ENCODE data around the gene MDFIC.

DNA sequence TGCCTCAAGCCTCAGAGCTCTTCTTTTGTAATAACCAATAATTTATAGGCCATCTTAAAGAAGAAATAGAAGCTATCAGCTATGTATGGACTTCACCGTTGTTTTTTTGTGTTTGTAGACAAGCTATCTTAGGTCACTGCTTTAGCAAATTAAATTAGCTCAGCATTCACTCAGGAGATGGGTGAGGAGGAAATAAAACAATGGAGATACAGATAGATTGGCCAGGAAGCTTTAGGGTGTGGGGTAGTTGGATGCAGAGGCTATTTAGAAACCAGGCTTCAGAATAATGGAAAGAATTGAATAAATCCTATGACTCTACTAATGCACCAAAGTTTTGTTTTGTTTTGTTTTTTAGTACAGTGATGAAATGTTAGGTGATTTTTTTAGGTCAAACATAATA lies 66.1 kb downstream of the MDFIC start:
- TF ChIP-seq EP300 (IDR thresholded peaks at IDR 0.05) = no peak
- TF ChIP-seq, protein P1, sequence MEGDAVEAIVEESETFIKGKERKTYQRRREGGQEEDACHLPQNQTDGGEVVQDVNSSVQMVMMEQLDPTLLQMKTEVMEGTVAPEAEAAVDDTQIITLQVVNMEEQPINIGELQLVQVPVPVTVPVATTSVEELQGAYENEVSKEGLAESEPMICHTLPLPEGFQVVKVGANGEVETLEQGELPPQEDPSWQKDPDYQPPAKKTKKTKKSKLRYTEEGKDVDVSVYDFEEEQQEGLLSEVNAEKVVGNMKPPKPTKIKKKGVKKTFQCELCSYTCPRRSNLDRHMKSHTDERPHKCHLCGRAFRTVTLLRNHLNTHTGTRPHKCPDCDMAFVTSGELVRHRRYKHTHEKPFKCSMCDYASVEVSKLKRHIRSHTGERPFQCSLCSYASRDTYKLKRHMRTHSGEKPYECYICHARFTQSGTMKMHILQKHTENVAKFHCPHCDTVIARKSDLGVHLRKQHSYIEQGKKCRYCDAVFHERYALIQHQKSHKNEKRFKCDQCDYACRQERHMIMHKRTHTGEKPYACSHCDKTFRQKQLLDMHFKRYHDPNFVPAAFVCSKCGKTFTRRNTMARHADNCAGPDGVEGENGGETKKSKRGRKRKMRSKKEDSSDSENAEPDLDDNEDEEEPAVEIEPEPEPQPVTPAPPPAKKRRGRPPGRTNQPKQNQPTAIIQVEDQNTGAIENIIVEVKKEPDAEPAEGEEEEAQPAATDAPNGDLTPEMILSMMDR (IDR thresholded peaks at IDR 0.05) = no peak
- TF ChIP-seq POLR2A (IDR thresholded peaks at IDR 0.05) = no peak
- no peak for TF ChIP-seq POLR2AphosphoS5 (IDR thresholded peaks at IDR 0.05)

Measured in upper lobe of left lung (tissue), 4 donors.